ENCODE results near the gene LHFPL4.
A peak's percentile ranks its signal among the peaks of the same experiment; 100 is the strongest.
"Not testable (repeated sequence)": the region's sequence is repeated elsewhere in the genome, so short reads cannot be mapped to it uniquely, and the experiment has no call there.

Gene LHFPL4

DNA sequence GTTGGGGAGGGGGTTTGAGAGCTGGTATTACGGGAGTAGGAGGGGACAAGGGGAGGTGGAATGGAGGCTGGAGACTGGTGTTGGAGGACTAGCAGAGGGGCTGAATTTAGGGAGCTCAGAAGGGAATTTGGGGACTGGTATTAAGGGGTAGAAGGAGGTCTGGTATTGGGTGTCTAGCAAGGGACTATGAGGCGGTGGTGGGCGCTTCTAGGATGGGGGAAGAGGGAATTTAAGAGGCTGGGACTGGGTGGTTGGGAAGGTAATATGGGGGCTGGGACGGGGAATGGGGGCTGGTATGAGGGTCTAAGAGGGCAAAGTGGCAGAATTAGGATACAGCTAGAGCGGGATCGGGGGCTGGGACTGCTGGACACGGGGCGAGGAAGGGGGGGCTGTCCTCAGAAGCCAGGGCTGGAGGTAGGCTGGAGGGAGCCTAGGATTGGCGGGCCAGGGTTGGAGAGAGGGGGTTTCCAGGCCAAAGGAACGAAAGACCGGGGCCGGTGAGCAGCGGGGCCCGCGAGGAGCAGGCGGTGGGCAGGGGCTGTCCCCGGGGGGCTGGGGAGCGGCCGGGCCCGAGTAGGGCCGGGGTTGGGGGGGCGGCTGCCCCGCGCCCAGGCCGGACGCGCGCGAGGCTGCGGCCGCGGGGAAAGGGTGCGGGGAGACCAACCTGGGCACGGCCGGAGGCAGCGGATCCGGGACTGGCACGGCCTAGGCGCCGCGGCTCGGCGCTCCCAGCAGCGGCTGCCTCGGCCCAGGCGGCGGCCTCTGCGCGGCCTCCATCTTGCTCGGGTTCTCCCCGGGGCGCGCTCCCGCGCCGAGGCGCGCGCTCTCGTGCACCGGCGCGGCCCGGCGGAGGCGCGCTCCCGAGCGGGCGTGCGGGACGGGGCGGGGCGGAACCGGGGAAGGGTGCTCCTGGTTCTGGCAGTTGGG lies at the start of gene LHFPL4:
LHFPL4 (minus strand) TSS at position 802 of the 927 bp plus-strand sequence. CDS start 1,143 bp downstream, outside the sequence.
- peaks cover 4% of the 10 kb centered on the region for H3K36me3 Mint-ChIP-seq
- H3K9me3 Mint-ChIP-seq: peaks cover 17% of the 10 kb centered on the region
- no peak within 1 kb of the TSS for H3K27ac Mint-ChIP-seq
- peaks cover 50% of the 10 kb centered on the region for H3K27me3 Mint-ChIP-seq
- no peak within 1 kb of the TSS for H3K4me3 Mint-ChIP-seq
- H3K4me1 Mint-ChIP-seq: peaks cover 3% of the 10 kb centered on the region

DNA sequence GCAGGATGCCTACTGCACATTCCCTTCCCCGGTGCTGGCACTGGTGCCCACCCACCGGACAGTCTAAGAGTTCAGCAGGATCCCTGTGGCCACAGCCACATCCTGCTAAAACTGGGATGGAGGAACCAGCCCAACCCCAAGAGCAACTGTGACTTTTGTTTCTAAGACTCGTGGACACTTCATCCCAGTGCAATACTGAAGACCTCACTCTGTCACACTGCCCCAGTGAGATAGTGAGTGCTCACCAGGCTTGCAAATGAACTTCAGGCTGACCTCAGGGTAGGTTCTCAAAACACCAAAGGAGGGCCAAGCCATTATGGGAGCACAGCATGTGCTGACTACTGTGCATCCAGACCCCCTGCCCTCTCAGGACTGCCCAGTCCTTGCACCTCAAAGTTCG lies 49.0 kb upstream of the LHFPL4 start:
- Mint-ChIP-seq H3K27me3 (peaks cover 32% of the 10 kb centered on the region), H3K4me1 (peaks cover 4% of the 10 kb centered on the region), H3K27ac (no peak overlapping the region), H3K36me3 (peaks cover 3% of the 10 kb centered on the region), H3K4me3 (no peak overlapping the region), H3K9me3 (no peaks in the 10 kb centered on the region)

DNA sequence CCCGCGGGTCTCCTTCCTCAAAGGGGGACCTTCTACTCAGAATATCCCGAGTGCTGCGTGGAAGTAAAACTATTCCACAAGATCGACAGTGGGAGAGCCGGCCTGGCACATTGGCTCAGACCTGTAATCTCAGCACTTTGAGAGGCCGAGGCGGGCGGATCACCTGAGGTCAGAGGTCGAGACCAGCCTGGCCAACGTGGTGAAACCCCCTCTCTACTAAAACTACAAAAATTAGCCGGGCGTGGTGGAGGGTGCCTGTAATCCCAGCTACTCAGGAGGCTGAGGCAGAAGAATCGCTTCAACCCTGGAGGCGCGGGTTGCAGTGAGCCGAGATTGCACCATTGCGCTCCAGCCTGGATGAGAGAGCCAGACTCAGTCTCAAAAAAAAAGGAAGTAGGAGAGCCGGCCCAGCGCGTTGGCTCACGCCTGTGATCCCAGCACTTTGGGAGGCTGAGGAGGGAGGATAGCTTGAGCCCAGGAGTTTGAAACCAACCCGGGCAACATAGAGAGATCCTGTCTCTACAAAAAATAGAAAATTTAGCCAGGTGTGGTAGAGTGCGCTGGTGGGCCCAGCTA lies 47.5 kb upstream of the LHFPL4 start:
- H3K4me1 Mint-ChIP-seq, H3K36me3 Mint-ChIP-seq, H3K27ac Mint-ChIP-seq, H3K9me3 Mint-ChIP-seq, H3K4me3 Mint-ChIP-seq: not testable (repeated sequence)
- peaks cover 31% of the 10 kb centered on the region for H3K27me3 Mint-ChIP-seq

- Mint-ChIP-seq H3K36me3 (peaks cover 2% of the 10 kb centered on the region), H3K4me3 (peak overlapping the region; percentile 24), H3K27me3 (peaks cover 30% of the 10 kb centered on the region)
Observed at GRCh38 chr3:9600597-9600996, 47.0 kb upstream of the LHFPL4 start.

DNA sequence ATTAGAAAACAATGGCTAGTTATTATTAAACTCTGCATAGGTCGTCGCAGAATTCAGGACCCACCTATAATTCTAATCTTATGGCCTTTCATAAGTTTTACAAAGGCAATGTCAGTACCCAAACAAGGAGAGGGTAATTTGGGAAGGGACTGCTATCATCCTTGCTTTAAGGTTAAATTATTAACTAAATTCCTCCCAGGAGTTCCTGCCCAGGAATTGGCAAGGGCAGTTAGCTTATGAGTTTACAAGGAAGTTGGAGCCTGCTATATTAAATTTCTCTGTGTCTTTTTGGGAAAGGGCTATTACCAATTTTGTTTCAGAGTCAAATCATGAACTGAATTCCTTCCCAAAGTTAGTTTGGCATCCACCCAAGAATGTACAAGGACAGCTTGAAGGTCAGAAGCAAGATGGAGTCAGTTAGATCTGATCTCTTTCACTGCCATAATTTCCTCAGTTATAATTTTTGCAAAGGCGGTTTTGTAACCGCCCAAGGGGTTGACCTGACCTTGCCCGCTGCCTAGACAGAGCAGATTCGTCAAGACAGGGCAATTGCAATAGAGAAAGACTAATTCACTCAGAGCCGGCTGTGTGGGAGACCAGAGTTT lies 45.3 kb upstream of the LHFPL4 start:
- no peak overlapping the region for H3K27ac Mint-ChIP-seq
- no peaks in the 10 kb centered on the region for H3K9me3 Mint-ChIP-seq
- H3K27me3 Mint-ChIP-seq: peaks cover 25% of the 10 kb centered on the region
- peaks cover 2% of the 10 kb centered on the region for H3K36me3 Mint-ChIP-seq
- no peak overlapping the region for H3K4me3 Mint-ChIP-seq
- H3K4me1 Mint-ChIP-seq: peaks cover 4% of the 10 kb centered on the region

More at GRCh38 chr3:9600597-9600996, 47.0 kb upstream of the LHFPL4 start:
- no peak overlapping the region for H3K27ac Mint-ChIP-seq
- H3K4me1 Mint-ChIP-seq: peaks cover 4% of the 10 kb centered on the region
- H3K9me3 Mint-ChIP-seq: no peaks in the 10 kb centered on the region

DNA sequence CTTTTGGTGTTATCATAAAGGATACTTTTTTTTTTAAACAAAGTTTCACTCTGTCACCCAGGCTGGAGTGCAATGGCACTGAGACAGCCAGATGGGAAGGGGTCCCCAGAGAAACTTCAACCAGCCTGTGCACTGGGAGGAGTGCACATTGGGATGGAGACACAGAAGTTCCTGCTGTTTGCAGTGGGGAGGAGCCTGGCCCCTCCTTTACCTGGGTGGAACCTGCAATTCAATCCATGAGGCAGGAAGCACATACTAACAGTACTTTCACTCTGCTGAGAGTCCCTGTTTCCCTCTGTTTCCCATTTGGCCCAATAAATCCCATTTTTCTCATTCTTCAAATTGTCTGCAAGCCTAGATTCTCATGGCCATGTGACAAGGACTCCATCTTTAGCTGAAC lies 42.3 kb upstream of the LHFPL4 start:
- Mint-ChIP-seq H3K4me3 (no peak overlapping the region), H3K36me3 (peaks cover 2% of the 10 kb centered on the region), H3K4me1 (peaks cover 4% of the 10 kb centered on the region), H3K27ac (no peak overlapping the region), H3K27me3 (peaks cover 19% of the 10 kb centered on the region), H3K9me3 (no peaks in the 10 kb centered on the region)

GRCh38 chr3:9591781-9592180 lies 38.2 kb upstream of the LHFPL4 start:
- not testable (repeated sequence) for H3K27ac Mint-ChIP-seq, H3K36me3 Mint-ChIP-seq, H3K9me3 Mint-ChIP-seq, H3K4me3 Mint-ChIP-seq, H3K27me3 Mint-ChIP-seq, H3K4me1 Mint-ChIP-seq

DNA sequence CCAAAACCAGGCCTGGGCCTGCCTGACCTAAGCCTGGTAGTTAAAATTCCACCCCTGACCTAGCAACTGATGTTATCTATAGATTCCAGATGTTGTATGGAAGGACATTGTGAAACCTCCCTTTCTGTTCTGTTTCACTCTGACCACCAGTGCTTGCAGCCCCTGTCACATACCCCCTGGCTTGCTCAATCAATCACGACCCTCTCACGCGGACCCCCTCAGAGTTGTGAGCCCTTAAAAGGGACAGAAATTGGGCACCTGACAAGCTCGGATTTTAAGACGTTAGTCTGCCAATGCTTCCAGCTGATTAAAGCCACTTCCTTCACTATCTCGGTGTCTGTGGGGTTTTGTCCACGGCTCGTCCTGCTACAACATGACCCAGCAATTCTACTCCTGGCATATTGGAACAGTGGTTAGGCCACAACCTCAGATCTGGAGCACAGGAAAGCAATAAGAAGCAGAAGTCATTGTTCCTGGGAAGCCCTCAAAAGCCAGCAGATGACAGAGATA lies 36.7 kb upstream of the LHFPL4 start:
- Mint-ChIP-seq H3K27ac (no peak overlapping the region), H3K4me3 (no peak overlapping the region), H3K36me3 (no peaks in the 10 kb centered on the region)

DNA sequence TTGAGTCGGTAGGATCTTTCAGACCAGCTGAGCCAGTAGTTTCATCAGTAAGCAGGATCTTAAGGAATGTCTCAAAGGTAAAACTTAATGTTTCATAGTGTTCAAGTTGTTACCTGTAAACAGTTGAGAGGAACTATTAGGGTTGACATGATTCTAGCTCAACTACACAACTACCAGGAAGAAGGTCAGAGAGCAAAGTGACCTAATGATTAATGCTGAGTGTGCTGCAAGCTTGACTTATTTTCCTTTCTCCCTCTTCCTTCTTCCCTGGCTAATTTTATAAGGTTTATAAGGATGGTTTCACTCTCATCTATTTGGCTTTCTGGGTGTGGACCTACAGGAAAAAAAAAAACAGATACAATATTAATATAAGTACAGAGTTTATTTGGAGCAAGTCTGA lies 30.2 kb upstream of the LHFPL4 start:
- Mint-ChIP-seq H3K4me1 (no peaks in the 10 kb centered on the region), H3K9me3 (peaks cover 5% of the 10 kb centered on the region), H3K27me3 (no peaks in the 10 kb centered on the region), H3K4me3 (no peak overlapping the region), H3K27ac (no peak overlapping the region), H3K36me3 (no peaks in the 10 kb centered on the region)

More for the DNA sequence above, 36.7 kb upstream of the LHFPL4 start:
- no peaks in the 10 kb centered on the region for H3K9me3 Mint-ChIP-seq
- peaks cover 7% of the 10 kb centered on the region for H3K27me3 Mint-ChIP-seq
- H3K4me1 Mint-ChIP-seq: no peaks in the 10 kb centered on the region

DNA sequence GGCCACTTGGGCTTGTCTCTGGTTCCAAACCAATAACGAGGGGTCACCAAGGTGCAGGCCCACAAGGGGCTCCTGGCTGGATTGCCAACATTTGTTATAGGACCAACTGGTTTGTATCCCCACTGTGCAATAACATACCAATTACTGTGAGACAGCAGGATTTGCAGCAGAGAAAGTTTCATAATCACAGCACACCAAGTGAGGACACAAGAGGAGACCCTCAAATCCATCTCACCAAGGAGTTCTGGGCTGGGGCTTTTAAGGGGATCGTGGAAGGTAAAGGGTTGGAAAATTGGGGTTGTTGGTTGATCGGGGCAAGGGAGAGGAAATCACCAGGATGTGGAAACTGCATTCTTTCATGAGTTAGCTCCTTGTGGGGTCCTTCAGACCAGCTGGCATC lies 29.7 kb upstream of the LHFPL4 start:
- Mint-ChIP-seq H3K4me1 (no peaks in the 10 kb centered on the region), H3K4me3 (no peak overlapping the region), H3K9me3 (peaks cover 5% of the 10 kb centered on the region)

DNA sequence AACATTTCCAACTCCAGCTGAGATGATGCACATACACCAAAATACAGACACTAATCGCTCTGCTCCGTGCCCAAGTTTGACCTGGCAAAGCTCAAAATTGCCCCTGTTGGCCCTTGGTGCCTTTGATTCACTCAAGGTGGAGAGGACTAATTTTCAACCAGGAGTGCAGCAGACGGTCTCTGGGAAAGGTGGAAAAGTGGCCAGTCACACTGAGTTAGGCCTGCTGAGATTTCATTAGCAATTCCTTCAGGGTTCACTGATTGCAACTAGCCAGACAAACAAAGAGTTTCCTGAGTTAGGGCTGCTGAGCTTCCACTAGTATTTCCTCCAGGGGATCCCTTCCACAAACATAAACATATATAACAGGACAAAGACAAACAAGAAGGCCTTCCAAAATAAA lies 28.7 kb upstream of the LHFPL4 start:
- Mint-ChIP-seq H3K27me3 (no peaks in the 10 kb centered on the region), H3K9me3 (peaks cover 5% of the 10 kb centered on the region), H3K4me1 (no peaks in the 10 kb centered on the region)

More for the DNA sequence above, 29.7 kb upstream of the LHFPL4 start:
- Mint-ChIP-seq H3K27ac (no peak overlapping the region), H3K36me3 (no peaks in the 10 kb centered on the region), H3K27me3 (no peaks in the 10 kb centered on the region)

DNA sequence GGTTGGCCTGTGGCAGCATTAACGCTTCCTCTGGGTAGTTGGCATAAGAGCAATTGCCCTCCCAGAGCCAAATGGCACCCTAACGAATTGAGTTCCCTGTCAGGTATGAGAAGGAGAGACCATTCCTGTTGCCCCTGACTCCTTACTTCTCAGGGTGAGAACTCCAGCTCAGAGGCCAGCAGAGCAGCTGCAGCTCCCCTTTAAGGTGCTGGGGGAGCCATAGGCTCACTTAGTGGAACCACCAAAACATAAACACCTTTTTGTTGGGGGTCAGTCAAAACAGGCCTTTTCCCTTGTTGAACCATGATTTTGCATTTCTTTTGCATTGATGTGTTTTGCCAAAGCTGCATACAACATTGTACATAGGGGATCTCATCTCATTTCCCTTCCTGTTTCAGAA lies 28.1 kb upstream of the LHFPL4 start:
- Mint-ChIP-seq H3K36me3 (no peaks in the 10 kb centered on the region), H3K9me3 (peaks cover 5% of the 10 kb centered on the region), H3K27ac (no peak overlapping the region), H3K4me1 (no peaks in the 10 kb centered on the region), H3K27me3 (no peaks in the 10 kb centered on the region), H3K4me3 (no peak overlapping the region)

More for the DNA sequence above, 28.7 kb upstream of the LHFPL4 start:
- H3K4me3 Mint-ChIP-seq: no peak overlapping the region
- H3K36me3 Mint-ChIP-seq: no peaks in the 10 kb centered on the region
- no peak overlapping the region for H3K27ac Mint-ChIP-seq

DNA sequence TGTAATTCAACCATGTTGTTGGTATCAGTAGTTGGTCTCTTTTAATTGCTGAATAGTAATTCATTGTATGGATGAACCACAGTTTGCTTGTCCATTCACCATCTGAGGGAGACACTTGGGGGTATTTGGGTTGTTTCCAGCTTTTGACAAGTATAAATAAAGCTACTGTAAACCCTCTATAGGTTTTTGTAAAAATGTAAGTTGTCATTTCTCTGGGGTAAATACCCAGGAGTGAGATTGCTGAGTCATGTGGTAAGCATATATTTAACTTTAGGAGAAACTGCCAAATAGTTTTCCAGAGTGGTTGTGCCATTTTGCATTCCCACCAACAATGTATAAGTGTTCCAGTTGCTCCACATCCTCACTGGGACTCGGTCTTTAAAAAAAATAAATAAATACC lies 15.4 kb upstream of the LHFPL4 start:
- H3K9me3 Mint-ChIP-seq: peaks cover 9% of the 10 kb centered on the region
- no peak overlapping the region for H3K27ac Mint-ChIP-seq
- H3K36me3 Mint-ChIP-seq: peaks cover 3% of the 10 kb centered on the region
- H3K4me1 Mint-ChIP-seq: no peaks in the 10 kb centered on the region
- H3K27me3 Mint-ChIP-seq: peaks cover 19% of the 10 kb centered on the region
- no peak overlapping the region for H3K4me3 Mint-ChIP-seq

GRCh38 chr3:9565316-9565715 lies 11.7 kb upstream of the LHFPL4 start:
- Mint-ChIP-seq H3K27ac (no peak overlapping the region), H3K27me3 (peaks cover 7% of the 10 kb centered on the region), H3K36me3 (peaks cover 5% of the 10 kb centered on the region), H3K9me3 (peaks cover 15% of the 10 kb centered on the region), H3K4me3 (no peak overlapping the region), H3K4me1 (no peaks in the 10 kb centered on the region)

GRCh38 chr3:9563851-9564250 lies 10.2 kb upstream of the LHFPL4 start:
- Mint-ChIP-seq H3K27ac (no peak overlapping the region), H3K4me3 (no peak overlapping the region), H3K4me1 (no peaks in the 10 kb centered on the region), H3K36me3 (peaks cover 5% of the 10 kb centered on the region), H3K27me3 (peaks cover 7% of the 10 kb centered on the region), H3K9me3 (peaks cover 15% of the 10 kb centered on the region)

DNA sequence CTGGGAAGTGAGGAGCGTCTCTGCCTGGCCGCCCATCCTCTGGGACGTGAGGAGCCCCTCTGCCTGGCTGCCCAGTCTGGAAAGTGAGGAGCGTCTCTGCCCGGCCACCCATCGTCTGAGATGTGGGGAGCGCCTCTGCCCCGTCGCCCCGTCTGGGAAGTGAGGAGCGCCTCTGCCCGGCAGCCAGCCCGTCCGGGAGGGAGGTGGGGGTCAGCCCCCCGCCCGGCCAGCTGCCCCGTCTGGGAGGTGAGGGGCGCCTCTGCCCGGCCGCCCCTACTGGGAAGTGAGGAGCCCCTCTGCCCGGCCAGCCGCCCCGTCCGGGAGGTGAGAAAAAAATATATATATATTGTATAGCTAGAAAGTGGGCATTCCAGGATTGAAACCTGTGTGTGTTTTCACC lies 6.4 kb upstream of the LHFPL4 start:
- H3K27me3 Mint-ChIP-seq: peaks cover 16% of the 10 kb centered on the region
- not testable (repeated sequence) for H3K36me3 Mint-ChIP-seq, H3K4me3 Mint-ChIP-seq, H3K27ac Mint-ChIP-seq, H3K4me1 Mint-ChIP-seq
- H3K9me3 Mint-ChIP-seq: peaks cover 21% of the 10 kb centered on the region
